NCI-H1694 treated with DMSO at 0.1 percent for 48 hours (cell line): ENCODE results near the gene EVI2A.
"Not testable (repeated sequence)": the region's sequence is repeated elsewhere in the genome, so short reads cannot be mapped to it uniquely, and the experiment has no call there.

Source experiments
- DNase-seq: peaks from one replicate; lab custom pipeline; 2025; lab: John Stamatoyannopoulos, UW

EVI2A gene

GRCh38 chr17:31321481-31321880 is at the start of gene EVI2A:
EVI2A (minus strand) TSS chr17:31321622; CDS start chr17:31319013, 2,609 bp downstream.
- no peak for DNase-seq

- DNase-seq = no peak
Observed at GRCh38 chr17:31369266-31369665, 47.8 kb upstream of the EVI2A start.

GRCh38 chr17:31366088-31366487 is 44.7 kb upstream of the EVI2A start:
- DNase-seq = no peak

- no peak for DNase-seq
Observed at GRCh38 chr17:31364012-31364411, 42.6 kb upstream of the EVI2A start.

GRCh38 chr17:31357839-31358394 is 36.5 kb upstream of the EVI2A start:
- DNase-seq = peak; percentile 11

GRCh38 chr17:31357091-31357490 is 35.7 kb upstream of the EVI2A start:
- no peak for DNase-seq

- no peak for DNase-seq
Observed at GRCh38 chr17:31355935-31356334, 34.5 kb upstream of the EVI2A start.

GRCh38 chr17:31349454-31349853 is 28.0 kb upstream of the EVI2A start:
- no peak for DNase-seq

GRCh38 chr17:31345191-31345747 is 23.8 kb upstream of the EVI2A start:
- not testable (repeated sequence) for DNase-seq

- no peak for DNase-seq
Observed at GRCh38 chr17:31339906-31340661, 18.7 kb upstream of the EVI2A start.

GRCh38 chr17:31329221-31329620 is 7.8 kb upstream of the EVI2A start:
- no peak for DNase-seq

- DNase-seq = no peak
Observed at GRCh38 chr17:31328160-31328535, 6.7 kb upstream of the EVI2A start.

GRCh38 chr17:31327534-31328159 is 6.2 kb upstream of the EVI2A start:
- no peak for DNase-seq

GRCh38 chr17:31323551-31323950 is 2.1 kb upstream of the EVI2A start:
- no peak for DNase-seq

GRCh38 chr17:31321966-31322365 is 544 bp upstream of the EVI2A start:
- DNase-seq = no peak

GRCh38 chr17:31320791-31321190 is 631 bp downstream of the EVI2A start:
- no peak for DNase-seq

GRCh38 chr17:31320241-31320640 is 1.2 kb downstream of the EVI2A start:
- DNase-seq = no peak

GRCh38 chr17:31318851-31319661 is 2.4 kb downstream of the EVI2A start:
- DNase-seq = no peak

- no peak for DNase-seq
Observed at GRCh38 chr17:31318298-31318801, 3.1 kb downstream of the EVI2A start.

GRCh38 chr17:31314782-31315100 is 6.7 kb downstream of the EVI2A start:
- DNase-seq = no peak

GRCh38 chr17:31313982-31314781 is 7.2 kb downstream of the EVI2A start, which contains the start of gene EVI2B:
EVI2B (minus strand) TSS chr17:31314054; CDS start chr17:31305609, 8,445 bp downstream.
- DNase-seq = no peak
